Measurements from ENCODE around the gene STK10.

GRCh38 chr5:172193872-172194271 is 5.8 kb upstream of the STK10 start, which contains the start of gene EFCAB9:
- TF ChIP-seq CTCF (IDR thresholded peaks at IDR 0.05) (no peak), FOSB (CRISPR knock-in tag; IDR thresholded peaks at IDR 0.05) (no peak), MYC (IDR thresholded peaks at IDR 0.05; ENCODE audit: borderline replicate concordance, low read length) (no peak)
